ENCODE data around the gene SHISA6. TPM values are rescaled to one million over a fixed set of nuclear protein-coding genes. Genes with fewer than 3 reads are reported as not detected.

SHISA6 gene
- total RNA-seq, 2 donors from 2014 or later = 0.07 TPM; not detected in 1

DNA sequence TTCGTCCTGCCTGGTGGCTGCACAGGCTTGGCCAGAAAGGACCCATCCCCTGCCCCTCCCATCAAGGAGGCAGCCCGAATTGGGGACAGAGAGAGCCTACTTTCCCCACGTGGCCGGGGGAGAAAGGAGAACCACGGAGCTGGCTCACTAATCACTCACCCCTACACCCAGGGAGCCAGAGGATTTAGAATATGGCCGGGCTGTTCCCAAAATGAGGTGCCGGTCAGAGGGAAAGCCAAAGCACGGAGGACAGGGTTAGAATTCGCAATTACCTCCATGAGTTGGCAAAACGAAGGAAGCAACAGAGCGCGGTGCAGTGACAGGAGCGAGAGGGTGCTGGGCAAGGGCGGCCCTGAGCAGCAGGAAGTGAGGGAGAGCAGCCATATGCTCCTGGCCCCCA lies 33.1 kb downstream of the SHISA6 start:
- TF ChIP-seq, protein P1, sequence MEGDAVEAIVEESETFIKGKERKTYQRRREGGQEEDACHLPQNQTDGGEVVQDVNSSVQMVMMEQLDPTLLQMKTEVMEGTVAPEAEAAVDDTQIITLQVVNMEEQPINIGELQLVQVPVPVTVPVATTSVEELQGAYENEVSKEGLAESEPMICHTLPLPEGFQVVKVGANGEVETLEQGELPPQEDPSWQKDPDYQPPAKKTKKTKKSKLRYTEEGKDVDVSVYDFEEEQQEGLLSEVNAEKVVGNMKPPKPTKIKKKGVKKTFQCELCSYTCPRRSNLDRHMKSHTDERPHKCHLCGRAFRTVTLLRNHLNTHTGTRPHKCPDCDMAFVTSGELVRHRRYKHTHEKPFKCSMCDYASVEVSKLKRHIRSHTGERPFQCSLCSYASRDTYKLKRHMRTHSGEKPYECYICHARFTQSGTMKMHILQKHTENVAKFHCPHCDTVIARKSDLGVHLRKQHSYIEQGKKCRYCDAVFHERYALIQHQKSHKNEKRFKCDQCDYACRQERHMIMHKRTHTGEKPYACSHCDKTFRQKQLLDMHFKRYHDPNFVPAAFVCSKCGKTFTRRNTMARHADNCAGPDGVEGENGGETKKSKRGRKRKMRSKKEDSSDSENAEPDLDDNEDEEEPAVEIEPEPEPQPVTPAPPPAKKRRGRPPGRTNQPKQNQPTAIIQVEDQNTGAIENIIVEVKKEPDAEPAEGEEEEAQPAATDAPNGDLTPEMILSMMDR (IDR thresholded peaks at IDR 0.05) = no peak
- Histone ChIP-seq H3K4me1 (no peaks in the 10 kb centered on the region), H3K27ac (no peak overlapping the region), H3K36me3 (no peaks in the 10 kb centered on the region), H3K4me3 (no peak overlapping the region), H3K9me3 (no peaks in the 10 kb centered on the region), H3K27me3 (no peaks in the 10 kb centered on the region)
- no peak for DNase-seq (ENCODE audit: low spot score)

DNA sequence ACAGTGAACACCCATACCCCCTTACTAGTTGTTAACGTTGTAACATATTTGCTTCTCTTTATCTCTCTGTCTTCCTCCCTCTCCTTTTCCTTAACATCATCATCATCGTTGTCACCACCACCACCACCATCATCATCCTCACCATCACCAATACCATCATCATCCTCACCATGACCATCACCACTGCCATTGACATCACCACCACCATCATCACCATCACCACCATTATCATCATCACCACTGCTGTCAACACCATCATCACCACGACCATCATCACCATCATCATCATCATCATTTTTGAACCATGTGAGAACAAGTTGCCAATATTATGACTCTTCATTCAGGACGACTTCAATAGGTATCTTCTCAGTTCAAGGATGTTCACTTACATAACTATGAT lies 35.5 kb downstream of the SHISA6 start:
- Histone ChIP-seq H3K36me3 (no peaks in the 10 kb centered on the region), H3K27ac (no peak overlapping the region), H3K4me3 (no peak overlapping the region), H3K9me3 (peaks cover 0 to 11% of the 10 kb centered on the region in 2 donors), H3K4me1 (no peaks in the 10 kb centered on the region), H3K27me3 (no peaks in the 10 kb centered on the region)
- DNase-seq (ENCODE audit: low spot score) = no peak
- TF ChIP-seq, protein P1 (IDR thresholded peaks at IDR 0.05) = no peak

DNA sequence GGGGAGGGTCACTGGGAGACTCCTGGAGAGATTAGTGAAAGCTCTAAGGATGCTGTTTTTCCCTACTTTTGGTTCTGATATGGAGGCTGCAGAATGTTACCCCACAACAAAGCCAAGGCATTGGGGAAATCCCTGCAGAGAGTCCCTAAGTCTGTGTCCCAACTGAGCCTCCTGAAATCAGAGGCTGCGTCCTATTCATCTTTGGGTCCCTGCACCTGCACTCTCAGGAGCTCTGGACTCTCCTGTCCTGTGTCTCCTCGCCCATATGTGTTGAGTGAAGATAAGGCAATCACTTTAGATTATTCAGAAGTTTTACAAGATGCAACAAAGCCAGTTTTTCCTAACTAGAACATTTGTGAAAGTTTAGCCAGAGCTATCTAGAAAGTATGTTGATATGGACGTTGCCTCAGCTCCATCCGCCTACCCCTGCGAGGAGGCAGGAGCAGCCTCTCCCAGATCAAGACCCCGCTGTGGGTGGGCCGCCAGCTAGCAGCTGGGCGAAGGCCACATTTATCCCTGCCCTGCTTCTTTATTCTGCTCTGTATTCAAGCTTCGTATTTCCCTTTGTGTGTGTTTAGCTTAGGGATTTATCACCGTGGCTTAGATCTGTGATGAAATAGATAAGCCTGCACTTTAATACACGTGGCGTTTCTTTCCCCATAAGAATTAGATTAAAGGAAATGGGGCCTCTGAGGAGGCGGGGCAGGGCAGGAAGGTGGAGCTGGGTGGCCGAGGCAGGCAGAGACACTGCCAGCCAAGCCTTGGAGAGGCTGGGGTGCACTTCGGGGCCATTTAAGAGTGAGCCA lies 37.4 kb downstream of the SHISA6 start:
- H3K4me3 ChIP-seq = no peak overlapping the region
- no peak for DNase-seq (ENCODE audit: low spot score)
- no peaks in the 10 kb centered on the region for H3K36me3 ChIP-seq
- H3K27ac ChIP-seq = no peak overlapping the region
- TF ChIP-seq, protein P1 (IDR thresholded peaks at IDR 0.05) = no peak
- no peaks in the 10 kb centered on the region for H3K4me1 ChIP-seq
- H3K9me3 ChIP-seq = peaks cover 0 to 15% of the 10 kb centered on the region in 2 donors
- no peaks in the 10 kb centered on the region for H3K27me3 ChIP-seq

DNA sequence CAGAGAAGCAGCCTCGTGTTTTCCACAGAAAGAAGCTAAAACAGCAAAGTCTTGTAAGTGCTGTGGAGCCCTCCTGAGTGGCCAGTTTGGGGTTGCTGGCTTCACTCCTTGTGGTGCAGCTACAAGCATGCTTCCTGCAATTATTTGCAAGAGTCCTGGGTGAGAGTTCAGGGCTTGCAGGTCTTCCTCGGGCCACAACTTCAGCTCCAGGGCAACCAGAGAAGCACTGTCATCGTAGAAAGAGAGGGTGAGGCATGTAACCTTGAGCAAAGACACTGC lies 37.9 kb downstream of the SHISA6 start:
- H3K27ac ChIP-seq = no peak overlapping the region
- TF ChIP-seq, protein P1 (IDR thresholded peaks at IDR 0.05) = no peak
- H3K4me3 ChIP-seq = no peak overlapping the region
- peaks cover 0 to 15% of the 10 kb centered on the region in 2 donors for H3K9me3 ChIP-seq
- H3K36me3 ChIP-seq = no peaks in the 10 kb centered on the region
- DNase-seq (ENCODE audit: low spot score) = no peak
- H3K27me3 ChIP-seq = no peaks in the 10 kb centered on the region
- no peaks in the 10 kb centered on the region for H3K4me1 ChIP-seq

DNA sequence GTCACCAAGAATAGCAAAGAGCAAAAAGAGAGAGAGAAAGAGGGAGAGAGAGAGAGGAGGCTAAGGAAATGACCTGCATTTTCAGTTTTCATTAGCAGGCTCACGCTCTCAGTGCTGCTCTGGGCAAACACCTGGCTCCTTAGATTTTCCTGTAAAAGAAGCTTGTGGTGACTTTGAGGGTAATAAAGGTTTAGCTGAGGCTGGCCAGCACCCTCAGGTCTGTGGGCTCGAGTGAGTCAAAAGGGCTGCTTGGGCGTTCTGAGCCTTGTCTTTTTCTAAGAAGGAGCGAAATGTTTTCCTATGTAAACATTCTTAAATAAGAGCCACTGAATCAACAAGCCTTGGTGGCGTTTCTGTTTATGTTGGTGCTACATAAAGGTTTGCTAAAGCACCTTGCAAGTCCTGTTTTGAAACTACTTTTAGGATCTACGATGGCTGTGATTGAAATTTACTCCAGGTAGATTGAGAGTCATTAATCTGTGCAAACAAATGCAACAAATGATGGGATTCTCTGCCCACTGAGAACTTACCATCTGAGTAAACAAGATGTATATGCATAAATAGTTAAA lies 38.8 kb downstream of the SHISA6 start:
- peaks cover 0 to 19% of the 10 kb centered on the region in 2 donors for H3K9me3 ChIP-seq
- no peak overlapping the region for H3K4me3 ChIP-seq
- H3K4me1 ChIP-seq = no peaks in the 10 kb centered on the region
- DNase-seq (ENCODE audit: low spot score) = no peak
- TF ChIP-seq, protein P1 (IDR thresholded peaks at IDR 0.05) = no peak
- no peaks in the 10 kb centered on the region for H3K27me3 ChIP-seq
- no peak overlapping the region for H3K27ac ChIP-seq
- no peaks in the 10 kb centered on the region for H3K36me3 ChIP-seq
